CD4-positive, alpha-beta T cell treated with Interleukin-15 for 1 hour (primary cell): ENCODE measurements around the gene HEXB.
A peak's percentile ranks its signal among the peaks of the same experiment; 100 is the strongest.
"Not testable (repeated sequence)": the region's sequence is repeated elsewhere in the genome, so short reads cannot be mapped to it uniquely, and the experiment has no call there.

Experiments used
- DNase-seq: peaks from one replicate; pipeline ENCODE4 v3.0.0-alpha.2; 2020

The HEXB gene

DNA sequence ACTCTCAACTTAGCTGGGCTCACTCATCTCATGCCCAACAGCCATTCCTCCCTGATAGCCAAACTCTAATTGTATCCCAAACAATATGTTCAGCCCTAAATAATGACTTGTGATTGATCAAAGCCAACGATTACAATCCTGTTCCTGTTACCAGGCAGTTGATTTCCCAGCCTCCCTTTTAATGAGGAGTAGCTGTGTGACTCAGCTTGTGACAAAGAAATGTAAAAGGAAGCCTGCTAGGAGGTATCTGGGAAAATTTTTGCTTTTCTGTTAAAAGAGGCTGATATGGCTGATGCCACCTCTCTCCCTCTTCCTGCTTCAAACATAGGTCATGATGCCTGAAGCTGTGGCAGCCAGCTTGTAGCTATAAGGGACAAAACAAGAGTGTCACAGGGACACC is 24.9 kb upstream of the HEXB start:
- DNase-seq: no peak

DNA sequence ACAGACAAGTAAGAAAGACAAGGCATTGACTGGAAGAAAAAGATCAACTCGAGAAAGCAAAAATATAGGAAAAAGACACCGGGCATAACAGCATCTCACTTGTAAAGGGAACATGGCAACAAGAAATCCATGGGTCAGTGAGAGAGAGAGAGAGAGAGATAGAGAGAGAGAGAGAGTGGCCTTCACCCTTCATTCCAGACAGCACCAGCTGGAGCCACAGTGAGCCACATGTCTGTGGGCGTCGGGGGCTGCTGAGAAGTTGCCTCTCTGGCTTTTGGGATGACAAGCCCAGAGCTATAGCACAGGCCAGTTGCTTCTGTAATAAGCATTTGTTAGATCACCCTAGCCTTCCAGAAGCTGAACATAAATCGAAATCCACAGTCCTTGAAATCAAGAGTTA is 24.2 kb upstream of the HEXB start:
- DNase-seq: no peak

DNA sequence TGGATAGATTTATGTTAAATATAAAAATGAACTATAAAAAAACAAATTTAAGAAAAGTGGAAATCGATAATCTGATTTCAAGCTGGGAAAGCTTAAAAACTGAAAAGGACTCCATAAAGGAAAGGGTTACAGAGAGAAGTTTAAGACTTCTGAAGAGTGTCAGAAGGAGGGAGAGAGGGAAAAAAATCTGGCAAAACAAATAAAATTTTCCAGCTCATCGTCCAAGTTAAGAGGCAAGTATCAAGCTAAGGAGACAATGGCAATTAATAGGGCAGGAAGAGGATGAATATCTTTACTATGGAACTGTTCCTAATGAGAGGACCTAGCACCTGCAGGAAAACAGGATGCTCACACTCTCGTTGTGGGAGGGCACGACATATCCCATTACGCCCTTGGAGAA is 20.5 kb upstream of the HEXB start:
- no peak for DNase-seq

- DNase-seq: no peak
Observed at GRCh38 chr5:74665273-74665672, 19.8 kb upstream of the HEXB start.

DNA sequence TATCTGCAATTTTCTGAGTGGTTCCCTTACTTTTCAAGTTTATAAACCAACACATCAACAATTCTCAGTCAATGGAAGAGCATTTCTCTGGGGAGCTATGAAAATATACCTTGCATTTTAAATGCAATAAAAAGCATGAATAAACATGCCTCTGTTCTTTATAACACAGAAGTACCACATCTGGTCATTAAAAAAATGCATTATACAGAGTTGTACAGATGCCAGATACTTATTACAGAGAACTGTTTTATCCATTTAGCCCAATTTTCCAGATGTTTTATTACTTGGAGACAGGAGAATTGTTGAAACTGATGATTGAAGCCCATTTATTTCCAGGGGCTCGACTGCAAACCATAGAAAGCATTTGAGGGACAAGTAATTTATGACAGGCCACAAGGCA is 19.2 kb upstream of the HEXB start:
- no peak for DNase-seq

GRCh38 chr5:74667396-74667795 is 17.6 kb upstream of the HEXB start:
- no peak for DNase-seq

GRCh38 chr5:74669821-74670220 is 15.2 kb upstream of the HEXB start:
- no peak for DNase-seq

DNA sequence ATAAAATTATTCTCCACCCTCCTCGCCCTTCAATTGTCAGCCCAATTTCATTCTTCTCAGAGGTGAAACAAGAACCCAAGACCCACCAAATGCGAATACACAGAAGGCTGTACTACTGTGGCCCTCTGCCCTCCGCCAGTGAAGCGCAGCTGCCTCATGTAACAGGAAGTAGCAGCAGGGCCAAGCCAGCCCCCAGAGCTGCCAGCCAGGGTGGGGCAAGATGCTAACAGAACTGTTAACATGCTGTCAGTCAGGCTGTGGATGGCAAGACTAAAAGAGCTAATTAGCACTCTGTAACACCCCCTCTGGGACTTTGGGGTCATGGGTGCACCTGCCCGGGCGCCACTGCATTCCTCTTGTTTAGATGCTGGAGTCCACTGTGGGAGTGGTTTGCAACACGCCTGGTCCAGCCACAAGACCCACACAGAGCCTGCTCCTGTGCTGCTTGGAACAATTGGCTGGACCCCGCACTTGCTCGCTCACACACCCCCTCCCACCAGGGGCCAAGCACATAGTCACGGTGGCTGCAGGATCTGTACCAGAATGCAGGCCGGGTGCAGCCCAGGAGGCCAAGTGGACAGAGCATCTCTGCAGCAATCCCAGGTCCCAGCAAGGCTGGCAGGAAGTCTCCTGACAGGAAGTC is 14.5 kb upstream of the HEXB start:
- DNase-seq: no peak

DNA sequence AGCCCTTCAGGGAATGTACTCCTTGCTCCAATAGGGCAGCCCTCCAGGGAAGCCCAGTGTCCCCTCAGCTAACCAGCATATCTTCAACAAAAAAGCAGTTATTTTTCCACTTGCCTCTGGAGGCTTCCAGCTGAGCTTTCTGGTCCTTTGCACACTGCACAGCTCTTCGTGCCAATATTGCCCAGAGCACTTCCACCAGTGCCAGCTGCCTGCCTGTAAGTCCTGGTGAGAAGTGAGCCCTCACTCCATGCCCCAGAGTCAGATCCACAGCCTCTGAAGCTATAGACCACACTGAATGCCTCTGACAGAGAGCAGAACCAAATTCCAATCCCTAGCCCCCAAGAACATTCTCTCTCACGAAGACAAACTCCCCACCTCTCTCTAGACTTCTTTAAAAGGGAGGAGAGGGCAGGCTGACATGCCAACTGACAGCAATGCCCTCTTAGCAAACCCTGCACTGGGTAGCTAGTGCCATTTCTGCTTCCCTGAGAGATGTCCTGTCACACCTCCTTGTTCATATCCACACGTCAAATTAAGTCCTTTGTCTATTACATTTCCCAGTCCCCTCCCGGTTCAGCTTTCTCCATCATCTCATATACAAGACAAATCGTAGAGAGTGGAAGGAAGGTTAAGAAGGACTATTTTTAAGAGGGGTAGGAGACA is 12.7 kb upstream of the HEXB start:
- no peak for DNase-seq

DNA sequence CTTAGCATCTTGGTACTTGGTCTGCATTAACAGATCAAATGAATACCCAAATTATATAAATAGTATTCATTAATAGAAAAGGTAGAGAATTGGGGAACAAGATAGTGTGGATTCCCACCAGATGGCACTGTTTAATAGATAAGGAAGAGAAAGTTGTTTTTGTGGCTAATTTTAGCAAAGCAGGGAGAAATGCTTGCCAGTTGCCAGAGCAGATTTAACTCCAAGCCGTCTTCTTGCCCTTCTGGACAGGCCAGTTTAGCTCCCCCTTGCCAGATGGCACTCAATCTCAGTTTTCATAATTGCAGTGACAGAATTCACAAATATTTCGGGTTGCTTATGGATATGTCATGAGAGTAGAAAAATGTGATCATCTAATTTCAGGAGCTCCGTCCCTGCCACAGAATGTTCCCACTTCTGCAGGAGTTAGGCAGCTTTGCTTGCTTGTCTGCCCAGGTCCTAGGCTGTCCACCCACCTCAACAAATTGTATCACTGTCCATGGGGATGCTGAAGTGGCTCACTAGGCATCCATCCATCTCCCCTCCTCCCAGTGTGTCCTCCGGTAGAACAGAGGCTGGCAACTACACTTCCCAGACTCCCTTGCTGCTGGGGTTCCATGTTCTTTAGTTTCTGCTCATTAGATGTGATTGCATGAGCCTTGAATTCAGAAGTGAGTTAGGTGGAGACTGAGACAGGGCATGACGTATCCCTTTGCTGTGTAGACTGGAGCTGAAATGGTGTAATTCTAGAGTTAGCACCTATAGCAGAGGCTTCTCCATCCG is 11.8 kb upstream of the HEXB start:
- no peak for DNase-seq

GRCh38 chr5:74676466-74676865 is 8.6 kb upstream of the HEXB start:
- DNase-seq: not testable (repeated sequence)

- not testable (repeated sequence) for DNase-seq
Observed at GRCh38 chr5:74678123-74678522, 6.9 kb upstream of the HEXB start.

GRCh38 chr5:74679300-74679699 is 5.7 kb upstream of the HEXB start:
- DNase-seq: not testable (repeated sequence)

DNA sequence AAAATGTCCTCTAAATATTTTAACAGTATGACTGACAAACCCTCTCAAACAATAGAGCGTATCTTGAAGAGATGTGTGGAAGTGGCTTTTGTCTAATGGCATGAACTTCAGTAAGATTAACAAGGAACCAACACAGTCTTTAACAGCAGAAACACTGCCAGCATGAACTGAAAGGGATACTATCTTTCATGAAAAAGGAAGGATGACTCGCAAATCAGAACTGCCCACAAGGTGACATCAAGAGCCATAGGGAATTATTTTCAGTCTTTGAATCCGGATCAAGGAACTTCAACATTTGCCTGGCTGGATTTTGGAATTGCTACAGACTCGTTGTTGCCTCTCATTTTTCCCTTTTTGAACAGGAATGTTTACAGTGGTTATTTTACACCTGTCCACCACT is 5.1 kb upstream of the HEXB start:
- no peak for DNase-seq

DNA sequence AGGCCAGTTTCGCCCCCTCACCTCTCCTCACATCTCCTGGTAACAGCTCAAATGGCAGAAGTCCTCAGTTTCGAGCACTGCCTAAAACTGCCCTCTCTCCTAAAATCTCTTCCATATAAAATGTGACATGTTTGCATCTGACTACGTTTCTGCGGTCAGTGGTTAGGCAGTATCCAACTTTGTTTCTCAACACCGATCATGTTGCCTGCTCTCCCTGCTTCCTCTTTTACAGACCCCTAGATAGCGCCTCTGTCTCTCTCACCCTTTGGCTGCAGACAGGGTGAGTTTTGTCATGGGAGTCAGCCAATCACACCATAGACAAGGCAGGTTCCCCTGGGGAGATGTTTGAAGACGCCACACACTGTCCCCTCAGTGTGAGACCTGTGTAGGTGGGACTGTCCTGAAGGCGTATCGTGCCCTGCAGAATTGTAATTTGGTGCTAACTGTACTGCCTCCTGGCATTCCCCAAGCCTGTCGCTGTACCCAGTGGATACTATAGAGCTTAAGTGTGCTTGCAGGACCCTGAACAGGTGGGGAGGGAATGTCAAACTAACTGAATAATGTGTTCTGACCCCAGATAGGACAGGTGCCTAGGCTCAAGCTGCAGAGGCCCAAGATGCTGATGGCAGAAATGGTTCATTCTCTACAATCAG is 1.1 kb downstream of the HEXB start:
- peak; percentile 56 for DNase-seq

DNA sequence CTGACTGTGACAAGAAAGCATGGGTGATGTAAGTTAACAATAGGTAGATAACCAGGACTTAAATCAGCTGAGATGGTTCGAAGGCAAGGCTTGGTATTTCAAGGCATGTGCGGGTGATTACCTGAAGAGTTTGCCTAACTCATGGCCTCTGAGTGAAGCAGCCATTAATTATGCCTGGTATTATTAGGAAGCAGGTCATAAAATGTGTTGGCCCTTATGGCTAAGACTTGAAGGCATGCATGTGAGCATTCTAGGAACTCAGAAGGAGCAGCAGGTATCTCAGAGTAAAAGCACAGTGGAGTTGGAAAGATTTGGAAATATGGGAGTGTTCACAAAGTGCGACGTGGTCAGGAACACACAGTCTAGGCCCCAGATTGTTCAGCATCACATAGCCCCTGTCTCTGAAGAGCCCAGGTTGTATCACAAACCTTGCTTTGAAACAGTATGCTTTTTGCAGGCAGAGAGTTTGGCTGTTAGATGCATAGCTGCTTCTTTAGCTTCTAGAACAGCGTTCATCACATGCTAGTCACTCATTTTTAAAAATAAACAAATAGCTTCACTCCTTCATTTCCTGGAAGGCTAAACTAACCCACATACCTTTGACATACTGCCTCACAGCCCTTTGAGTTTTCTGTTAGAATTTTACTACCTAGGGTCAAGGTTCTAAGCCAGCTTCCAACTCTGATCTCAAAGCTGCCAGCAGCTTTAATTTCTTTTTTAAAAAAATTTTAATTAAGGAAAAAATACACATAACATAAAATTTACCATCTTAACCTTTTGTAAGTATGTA is 2.1 kb downstream of the HEXB start:
- DNase-seq: no peak

GRCh38 chr5:74693191-74693590 is 8.2 kb downstream of the HEXB start:
- no peak for DNase-seq

DNA sequence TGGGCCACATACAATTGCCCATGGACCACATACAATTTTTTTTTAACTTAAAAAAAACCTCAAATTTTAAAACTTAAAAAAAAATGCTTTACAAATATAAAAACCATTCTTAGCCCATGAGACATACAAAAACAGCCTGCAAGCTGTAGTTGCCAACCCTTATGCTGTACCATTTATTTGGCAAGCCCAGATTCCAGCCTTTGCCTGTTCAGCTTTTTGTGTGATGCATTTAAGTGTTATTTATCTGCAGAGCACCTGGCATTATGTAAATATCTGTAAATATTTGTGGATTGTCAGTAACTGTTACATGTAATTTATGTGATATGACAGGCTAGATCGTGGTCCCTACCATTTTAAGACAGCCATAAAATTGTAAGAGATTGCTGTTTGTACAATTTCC is 32.6 kb downstream of the HEXB start:
- DNase-seq: no peak

GRCh38 chr5:74722271-74722670 is 37.2 kb downstream of the HEXB start:
- DNase-seq: no peak

GRCh38 chr5:74725331-74725730 is 40.3 kb downstream of the HEXB start:
- no peak for DNase-seq

GRCh38 chr5:74736759-74737158 is 51.7 kb downstream of the HEXB start:
- DNase-seq: no peak

GRCh38 chr5:74738406-74738805 is 53.4 kb downstream of the HEXB start:
- no peak for DNase-seq

GRCh38 chr5:74748742-74749141 is 63.7 kb downstream of the HEXB start:
- not testable (repeated sequence) for DNase-seq
